ENCODE data around the gene CMTM4. TPM values are rescaled to one million over a fixed set of nuclear protein-coding genes. Genes with fewer than 3 reads are reported as not detected.

CMTM4 gene
- total RNA-seq, 2 experiments from 2014 or later: 0.73 to 0.84 TPM

DNA sequence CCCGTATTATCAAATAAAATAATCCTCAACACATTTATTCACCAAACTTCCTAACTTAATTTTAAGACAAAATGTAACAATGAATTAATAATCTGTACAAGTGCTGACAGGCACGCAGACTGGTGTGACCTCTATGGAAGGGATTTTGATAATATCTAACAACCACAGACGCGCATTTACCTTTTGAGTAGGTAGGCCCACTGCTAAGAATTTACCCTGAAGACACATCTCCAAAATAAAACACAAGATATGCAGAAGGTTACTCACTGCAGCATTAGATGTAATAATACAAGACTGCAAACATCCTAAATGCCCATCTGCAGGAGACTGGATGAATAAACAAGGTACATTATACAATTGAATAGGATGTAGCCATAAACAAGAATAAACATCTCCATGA is 22.7 kb upstream of the CMTM4 start:
- Mint-ChIP-seq H3K27me3 (no peaks in the 10 kb centered on the region), H3K36me3 (ENCODE audit: low read depth) (peaks cover 16% of the 10 kb centered on the region), H3K4me1 (no peaks in the 10 kb centered on the region), H3K9me3 (no peaks in the 10 kb centered on the region), H3K27ac (no peak overlapping the region), H3K4me3 (no peak overlapping the region)
- ChIA-PET POLR2A (no interaction called here), CTCF (no interaction called here)
- DNase-seq: no peak

DNA sequence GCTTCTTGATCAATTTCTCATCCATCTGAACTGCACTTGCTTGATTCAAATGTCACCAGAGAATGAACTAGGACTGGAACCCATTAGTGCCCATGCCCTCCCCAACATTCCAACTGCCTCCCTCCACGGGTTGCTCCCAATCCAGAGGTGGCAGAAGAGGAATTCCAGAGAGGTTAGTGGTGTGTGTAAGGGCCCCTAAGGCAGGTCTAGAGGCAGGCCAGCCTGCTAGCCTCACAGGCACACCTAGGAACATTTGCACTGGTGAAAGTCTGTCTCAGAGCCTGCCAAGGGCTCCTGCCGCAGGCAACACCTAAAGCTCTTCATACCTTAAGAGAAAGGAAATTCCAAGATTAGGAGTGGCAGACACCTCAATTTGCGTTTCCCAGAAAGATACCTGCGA is 21.2 kb upstream of the CMTM4 start:
- ChIA-PET POLR2A (no interaction called here), CTCF (interaction anchor here (1.4 kb wide), 1 partner anchor 20 kb away, joined by 5 read pairs; no protein-coding TSS in a partner anchor)
- Mint-ChIP-seq H3K4me1 (no peaks in the 10 kb centered on the region), H3K9me3 (no peaks in the 10 kb centered on the region), H3K36me3 (ENCODE audit: low read depth) (peaks cover 4% of the 10 kb centered on the region), H3K27ac (no peak overlapping the region), H3K4me3 (no peak overlapping the region), H3K27me3 (no peaks in the 10 kb centered on the region)
- no peak for DNase-seq

DNA sequence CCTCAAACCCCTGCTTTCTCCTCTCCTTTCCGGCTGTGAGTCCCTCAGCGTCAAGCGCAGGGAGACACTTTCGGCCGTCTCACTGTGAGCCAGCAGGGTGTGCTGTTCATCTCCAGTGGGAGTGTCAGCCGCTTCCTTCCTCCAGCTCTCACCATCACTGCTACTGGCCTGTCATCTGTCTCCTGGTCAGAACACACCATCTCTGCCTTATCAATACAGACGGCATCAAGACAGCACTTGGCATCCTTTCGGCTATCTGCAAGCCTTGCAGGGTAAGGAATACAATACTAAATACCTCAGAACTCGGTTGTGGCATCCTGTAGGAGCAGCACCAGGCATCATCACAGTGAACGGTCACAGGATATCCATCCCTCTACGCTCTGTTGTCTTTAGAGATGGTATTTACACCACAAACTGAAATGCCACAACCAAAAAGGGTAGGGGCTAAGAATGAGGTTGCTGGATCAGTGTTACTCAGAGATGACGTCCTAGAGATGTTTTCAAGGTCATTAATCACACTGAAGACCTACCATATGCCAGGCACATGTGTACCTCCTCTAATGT is 20.7 kb upstream of the CMTM4 start:
- no peaks in the 10 kb centered on the region for H3K9me3 Mint-ChIP-seq
- H3K36me3 Mint-ChIP-seq (ENCODE audit: low read depth): peaks cover 4% of the 10 kb centered on the region
- no peak overlapping the region for H3K27ac Mint-ChIP-seq
- CTCF ChIA-PET: interaction anchor here (1.4 kb wide), 1 partner anchor 150 kb away, joined by 3 read pairs; no protein-coding TSS in a partner anchor
- POLR2A ChIA-PET: no interaction called here
- peak; percentile 37 for DNase-seq
- H3K4me1 Mint-ChIP-seq: no peaks in the 10 kb centered on the region
- no peaks in the 10 kb centered on the region for H3K27me3 Mint-ChIP-seq
- H3K4me3 Mint-ChIP-seq: no peak overlapping the region

DNA sequence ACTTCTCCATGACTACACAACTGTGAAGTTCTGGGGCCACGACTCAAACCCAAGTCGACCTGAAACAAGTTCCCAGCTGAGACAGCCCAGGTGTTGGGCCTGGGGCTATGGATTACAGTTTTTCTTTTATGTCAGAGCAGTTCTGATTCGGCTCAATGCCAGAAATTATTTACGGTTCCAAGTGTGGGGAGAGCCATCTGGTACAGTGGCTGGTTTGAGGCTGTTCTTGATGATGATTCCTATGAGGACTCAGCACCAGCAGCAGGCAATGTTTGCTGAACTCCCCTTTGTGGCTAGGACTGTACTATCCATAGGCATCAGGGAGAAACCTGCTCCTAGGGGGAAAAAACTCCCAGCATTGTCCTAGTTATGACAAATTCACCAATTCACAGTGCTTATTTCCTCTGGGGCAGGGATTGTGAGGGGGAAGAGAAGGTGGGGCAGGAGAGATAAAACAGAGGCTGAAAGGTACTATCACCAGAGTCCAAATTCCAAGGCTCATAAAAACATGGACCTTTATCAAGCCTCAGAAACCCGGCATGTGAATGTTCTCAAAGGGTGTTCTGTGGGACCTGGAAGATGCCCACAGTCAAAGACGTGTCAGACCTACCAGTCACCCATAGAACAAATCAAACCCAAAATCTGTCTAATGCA is 18.2 kb upstream of the CMTM4 start:
- peaks cover 4% of the 10 kb centered on the region for H3K27me3 Mint-ChIP-seq
- no peak for DNase-seq
- CTCF ChIA-PET: interaction anchor here (1.0 to 1.3 kb wide), 2 partner anchors 37 to 158 kb away, joined by 3 to 4 read pairs; partner anchors contain the start of gene DYNC1LI2
- H3K36me3 Mint-ChIP-seq (ENCODE audit: low read depth): no peaks in the 10 kb centered on the region
- H3K9me3 Mint-ChIP-seq: no peaks in the 10 kb centered on the region
- no peak overlapping the region for H3K27ac Mint-ChIP-seq
- H3K4me3 Mint-ChIP-seq: no peak overlapping the region
- POLR2A ChIA-PET: no interaction called here
- H3K4me1 Mint-ChIP-seq: no peaks in the 10 kb centered on the region

DNA sequence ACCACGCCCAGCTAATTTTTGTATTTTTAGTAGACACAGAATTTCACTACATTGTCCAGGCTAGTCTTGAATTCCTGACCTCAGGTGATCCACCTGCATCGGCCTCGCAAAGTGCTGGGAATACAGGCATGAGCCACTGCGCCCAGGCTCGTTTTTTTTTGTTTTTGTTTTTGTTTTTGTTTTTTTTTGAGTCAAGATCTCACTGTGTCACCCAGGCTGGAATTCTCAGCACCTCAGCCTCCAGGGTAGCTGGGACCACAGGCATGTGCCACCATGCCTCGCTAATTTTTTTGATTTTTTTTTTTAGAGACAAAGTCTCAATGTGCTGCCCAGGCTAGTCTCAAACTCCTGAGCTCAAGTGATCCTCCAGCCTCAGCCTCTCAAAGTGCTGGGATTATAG is 17.5 kb upstream of the CMTM4 start:
- no peak for DNase-seq
- Mint-ChIP-seq H3K4me3 (no peak overlapping the region), H3K27ac (no peak overlapping the region), H3K27me3 (peaks cover 5% of the 10 kb centered on the region), H3K4me1 (no peaks in the 10 kb centered on the region), H3K36me3 (ENCODE audit: low read depth) (no peaks in the 10 kb centered on the region), H3K9me3 (no peaks in the 10 kb centered on the region)
- POLR2A ChIA-PET: no interaction called here
- CTCF ChIA-PET: interaction anchor here (0.6 kb wide), 1 partner anchor 116 kb away, joined by 5 read pairs; the partner anchor contains the start of gene NAE1

DNA sequence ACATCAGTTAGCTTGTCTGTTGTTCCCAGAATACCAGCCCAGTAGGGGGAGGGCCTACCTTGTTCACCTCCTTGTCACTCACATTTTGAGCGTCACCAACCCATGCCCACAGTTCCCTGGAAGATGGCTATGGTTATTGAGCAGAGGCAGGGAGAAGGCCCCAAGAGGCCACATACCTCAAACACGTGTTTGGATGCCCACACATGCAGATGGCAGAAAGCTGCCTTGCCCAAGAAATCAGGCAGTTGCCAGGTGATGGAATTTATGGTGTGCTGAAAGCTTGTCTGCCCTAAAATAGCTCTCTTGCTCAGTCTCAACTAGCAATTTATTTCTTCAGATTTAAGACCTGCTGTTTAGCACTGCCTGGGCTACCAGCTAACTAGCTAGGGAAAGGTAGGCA is 16.5 kb upstream of the CMTM4 start:
- H3K9me3 Mint-ChIP-seq: no peaks in the 10 kb centered on the region
- no peak overlapping the region for H3K4me3 Mint-ChIP-seq
- no peak for DNase-seq
- POLR2A ChIA-PET: no interaction called here
- no peaks in the 10 kb centered on the region for H3K4me1 Mint-ChIP-seq
- CTCF ChIA-PET: interaction anchor here (0.6 to 1.1 kb wide), 2 partner anchors 50 to 290 kb away, joined by 3 read pairs; no protein-coding TSS in a partner anchor
- H3K27me3 Mint-ChIP-seq: peaks cover 10% of the 10 kb centered on the region
- no peaks in the 10 kb centered on the region for H3K36me3 Mint-ChIP-seq (ENCODE audit: low read depth)
- no peak overlapping the region for H3K27ac Mint-ChIP-seq

DNA sequence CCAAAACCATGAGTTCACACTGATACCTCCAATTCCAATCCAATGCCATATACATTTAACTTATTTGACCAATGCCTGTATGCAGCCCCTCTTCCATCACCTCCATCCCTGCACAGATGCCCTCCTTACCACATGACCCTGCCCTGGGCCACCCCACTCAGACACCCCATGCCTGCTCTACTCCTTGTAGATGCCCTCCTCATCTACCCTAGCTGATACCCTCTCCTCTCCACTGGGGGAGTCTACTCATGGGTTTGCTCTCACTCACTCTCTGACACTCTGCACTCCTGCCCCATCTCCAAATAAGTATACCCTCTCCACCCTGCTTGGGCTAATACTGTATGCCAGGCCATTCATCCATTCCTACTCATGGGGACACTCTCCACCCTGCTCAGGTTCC is 16.0 kb upstream of the CMTM4 start:
- Mint-ChIP-seq H3K4me3 (no peak overlapping the region), H3K4me1 (no peaks in the 10 kb centered on the region), H3K9me3 (no peaks in the 10 kb centered on the region), H3K27ac (no peak overlapping the region), H3K27me3 (peaks cover 12% of the 10 kb centered on the region), H3K36me3 (ENCODE audit: low read depth) (no peaks in the 10 kb centered on the region)
- no peak for DNase-seq
- POLR2A ChIA-PET: no interaction called here
- CTCF ChIA-PET: interaction anchor here (1.1 kb wide), 1 partner anchor 50 kb away, joined by 3 read pairs; no protein-coding TSS in a partner anchor

DNA sequence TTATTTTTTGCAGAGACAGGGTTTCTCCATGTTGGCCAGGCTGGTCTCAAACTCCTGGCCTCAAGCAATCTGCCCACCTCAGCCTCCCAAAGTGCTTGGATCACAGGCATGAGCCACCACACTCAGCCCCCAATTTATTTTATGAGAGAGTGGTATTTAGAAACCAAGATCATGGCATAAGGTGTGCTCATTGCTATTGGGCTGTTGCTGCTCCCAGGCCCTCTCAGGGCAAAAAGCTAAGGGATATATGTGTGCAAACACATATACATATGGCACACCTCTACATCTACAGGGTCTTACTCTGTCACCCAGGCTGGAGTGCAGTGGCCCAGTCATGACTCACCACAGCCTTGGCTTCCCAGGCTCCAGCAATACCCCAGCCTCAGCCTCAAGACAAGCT is 15.0 kb upstream of the CMTM4 start:
- Mint-ChIP-seq H3K9me3 (no peaks in the 10 kb centered on the region), H3K4me1 (no peaks in the 10 kb centered on the region), H3K36me3 (ENCODE audit: low read depth) (no peaks in the 10 kb centered on the region), H3K27ac (no peak overlapping the region), H3K27me3 (peaks cover 15% of the 10 kb centered on the region), H3K4me3 (no peak overlapping the region)
- CTCF ChIA-PET: no interaction called here
- no peak for DNase-seq
- POLR2A ChIA-PET: no interaction called here

DNA sequence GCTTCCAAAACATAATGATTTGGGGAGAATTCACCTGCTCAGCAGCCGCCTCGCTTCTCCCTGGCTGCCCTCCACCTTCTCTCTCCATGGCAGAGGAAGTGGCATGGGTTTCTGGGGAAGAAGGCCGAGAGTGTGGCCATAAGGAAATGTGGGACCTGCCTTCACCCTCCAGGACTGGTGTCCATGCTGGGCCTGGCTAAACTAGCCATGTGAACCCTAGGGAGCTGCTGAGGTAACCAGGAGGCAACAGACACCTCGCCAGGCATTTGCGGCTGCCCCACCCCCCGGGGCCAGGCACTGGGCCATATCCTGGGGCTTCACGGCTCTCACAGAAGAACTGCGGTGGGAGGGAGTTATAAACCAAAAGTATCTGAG is 9.9 kb upstream of the CMTM4 start:
- Mint-ChIP-seq H3K9me3 (no peaks in the 10 kb centered on the region), H3K4me1 (no peaks in the 10 kb centered on the region), H3K27ac (no peak overlapping the region), H3K36me3 (ENCODE audit: low read depth) (no peaks in the 10 kb centered on the region), H3K4me3 (no peak overlapping the region), H3K27me3 (peaks cover 18% of the 10 kb centered on the region)
- ChIA-PET POLR2A (no interaction called here), CTCF (no interaction called here)
- DNase-seq: no peak

DNA sequence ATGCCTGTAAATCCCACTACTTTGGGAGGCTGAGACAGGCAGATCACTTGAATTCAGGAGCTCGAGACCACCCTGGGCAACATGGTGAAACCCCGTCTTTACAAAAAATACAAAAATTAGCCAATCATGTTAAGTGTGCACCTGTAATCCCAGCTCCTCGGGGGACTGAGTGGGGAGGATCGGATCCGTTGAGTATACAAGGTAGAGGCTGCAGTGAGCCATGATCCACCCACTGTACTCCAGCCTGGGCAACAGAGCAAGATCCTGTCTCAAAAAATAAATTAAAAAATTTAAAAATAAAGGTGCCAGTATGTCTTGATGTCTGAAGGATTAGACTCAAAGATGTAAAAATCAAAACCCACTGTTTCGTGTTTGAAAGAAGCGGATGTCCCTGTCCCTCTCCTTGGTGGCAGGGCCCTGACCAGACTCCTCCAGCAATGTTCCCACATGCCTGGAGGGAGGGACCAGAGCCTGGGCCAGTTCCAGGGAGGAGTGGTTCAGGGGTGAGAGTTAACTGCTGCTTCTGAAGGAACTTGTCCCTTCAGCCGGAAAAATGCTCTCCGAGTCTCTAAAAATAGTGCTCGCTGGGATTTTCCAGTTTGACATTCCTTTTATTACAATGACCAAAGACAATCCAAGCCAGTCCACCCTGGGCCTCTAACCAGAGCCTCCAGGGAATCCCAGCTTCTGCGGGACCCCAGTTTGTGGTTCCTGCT is 9.4 kb upstream of the CMTM4 start:
- POLR2A ChIA-PET: no interaction called here
- Mint-ChIP-seq H3K27me3 (peaks cover 18% of the 10 kb centered on the region), H3K36me3 (ENCODE audit: low read depth) (no peaks in the 10 kb centered on the region), H3K4me3 (no peak overlapping the region), H3K4me1 (peaks cover 2% of the 10 kb centered on the region), H3K9me3 (peaks cover under 1% of the 10 kb centered on the region), H3K27ac (no peak overlapping the region)
- CTCF ChIA-PET: interaction anchor here (1.0 kb wide), 1 partner anchor 55 kb away, joined by 3 read pairs; no protein-coding TSS in a partner anchor
- no peak for DNase-seq

DNA sequence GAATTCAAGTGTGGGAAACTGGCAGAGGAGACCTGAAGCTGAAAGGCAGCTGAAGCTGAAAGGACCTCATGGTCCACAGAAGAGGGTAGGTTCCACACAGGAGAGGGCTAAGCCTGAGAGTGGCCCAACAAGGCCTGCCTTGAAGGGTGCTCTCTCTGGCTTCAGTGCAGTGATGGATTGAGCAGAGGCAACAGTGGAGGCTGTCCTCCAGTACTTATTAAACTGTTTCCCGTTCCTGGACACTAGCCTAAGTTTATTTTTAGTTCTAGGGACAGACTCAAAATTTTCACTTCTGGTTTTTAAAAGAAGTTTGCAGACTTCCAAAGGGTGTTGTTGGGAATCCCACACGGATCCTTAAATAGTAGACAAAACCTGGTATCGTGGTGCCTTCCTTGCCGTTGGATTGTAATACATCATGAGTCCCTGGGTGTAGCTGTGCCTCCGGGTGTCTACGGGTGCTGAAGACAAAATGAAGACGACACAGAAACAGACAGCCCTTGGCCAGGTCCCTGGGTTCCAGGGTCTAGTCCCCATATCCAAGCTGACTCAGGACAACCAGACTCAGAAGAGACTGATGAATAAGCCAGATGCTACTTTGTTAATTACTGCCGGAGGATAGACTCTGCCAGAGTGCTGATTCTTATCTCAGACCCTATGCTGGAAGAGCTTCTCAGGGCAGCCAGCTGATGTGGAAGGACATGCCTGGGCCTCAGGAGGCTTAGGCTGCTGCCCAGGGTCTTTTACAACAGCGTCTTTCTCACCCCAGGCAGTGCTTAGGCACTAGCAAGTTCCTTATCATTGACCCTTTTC is 7.1 kb upstream of the CMTM4 start:
- no peak overlapping the region for H3K4me3 Mint-ChIP-seq
- peaks cover 1% of the 10 kb centered on the region for H3K9me3 Mint-ChIP-seq
- H3K4me1 Mint-ChIP-seq: peaks cover 4% of the 10 kb centered on the region
- CTCF ChIA-PET: interaction anchor here (1.2 kb wide), 1 partner anchor 12 kb away, joined by 4 read pairs; no protein-coding TSS in a partner anchor
- H3K27me3 Mint-ChIP-seq: peaks cover 21% of the 10 kb centered on the region
- H3K36me3 Mint-ChIP-seq (ENCODE audit: low read depth): no peaks in the 10 kb centered on the region
- no peak for DNase-seq
- H3K27ac Mint-ChIP-seq: no peak overlapping the region
- POLR2A ChIA-PET: no interaction called here

DNA sequence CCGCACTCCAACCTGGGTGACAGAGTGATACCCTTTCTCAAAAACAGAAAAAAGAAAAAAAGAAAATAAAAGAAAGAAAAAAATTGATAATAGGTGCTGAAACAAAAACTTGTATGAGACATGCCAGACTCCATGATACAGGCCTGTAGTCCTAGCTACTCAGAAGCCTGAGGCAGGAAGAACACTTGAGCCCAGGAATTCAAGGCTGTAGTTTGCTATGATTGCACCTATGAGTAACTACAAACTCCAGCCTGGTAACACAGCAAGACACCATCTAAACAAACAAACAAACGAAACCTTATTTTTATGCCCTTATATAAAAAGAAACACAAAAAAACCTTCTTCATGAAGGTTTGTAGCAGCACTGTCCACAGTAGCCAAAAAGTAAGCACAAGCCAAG is 5.0 kb upstream of the CMTM4 start:
- H3K9me3 Mint-ChIP-seq: peaks cover 1% of the 10 kb centered on the region
- ChIA-PET POLR2A (no interaction called here), CTCF (interaction anchor here (1.9 kb wide), 1 partner anchor 50 kb away, joined by 6 read pairs; the partner anchor contains the start of gene DYNC1LI2)
- H3K27ac Mint-ChIP-seq: no peak overlapping the region
- peaks cover 28% of the 10 kb centered on the region for H3K27me3 Mint-ChIP-seq
- H3K4me3 Mint-ChIP-seq: no peak overlapping the region
- H3K36me3 Mint-ChIP-seq (ENCODE audit: low read depth): no peaks in the 10 kb centered on the region
- DNase-seq: no peak
- H3K4me1 Mint-ChIP-seq: peaks cover 10% of the 10 kb centered on the region

Measured in activated CD4-positive, alpha-beta T cell treated with anti-CD3 and anti-CD28 coated beads, Interleukin-2, amount 10 ng/mL, durations not matched to agents 7 days and 5 days (primary cell).